Measurements from ENCODE around the gene RAB20. TPM values are rescaled to one million over a fixed set of nuclear protein-coding genes. Genes with fewer than 3 reads are reported as not detected.

RAB20 gene
- total and polyA plus RNA-seq, 9 of the 15 experiments (the other 6 are each of a cell fraction or from before 2014, with no cell fraction given) = 0.62 to 9.2 (median 5.4) TPM

GRCh38 chr13:110485604-110486003, 75.9 kb downstream of the RAB20 start:
- intact Hi-C loops (cut with micrococcal nuclease) (no loop called here), in situ Hi-C loops (cut with MboI) (no loop called here)
- peaks cover 0 to 6% of the 10 kb centered on the region in 2 experiments; a peak in 1 of 5 replicates for H3K27me3 ChIP-seq (ENCODE audit: control insufficient read depth in 2 of 2, insufficient read depth in 2 of 2, low read length in 2 of 2)
- BruUV-seq (replicated peaks) = no TSS peak
- peaks cover 3% of the 10 kb centered on the region for H3K9me1 ChIP-seq (ENCODE audit: control insufficient read depth, insufficient read depth, low read length)
- ATAC-seq (no peak), FAIRE-seq (no peak), DNase-seq (ENCODE audit: extremely low read depth in 1 of 4, low spot score in 3 of 4) (no peak)
- H3K9ac ChIP-seq (ENCODE audit: insufficient read depth in 1 of 2, low read depth in 2 of 2, low read length in 2 of 2) = peak overlapping the region in 1 of 2 experiments; percentile 35; a peak in 1 of 4 replicates
- no peaks in the 10 kb centered on the region for H3K79me2 ChIP-seq (ENCODE audit: control insufficient read depth, insufficient read depth, low read length)
- H3K4me1 ChIP-seq (replicated peaks in 1 of 2; ENCODE audit: control insufficient read depth in 2 of 2, insufficient read depth in 2 of 2, low read length in 2 of 2) = peaks cover 6 to 11% of the 10 kb centered on the region in 2 experiments; a peak in 3 of 5 replicates
- H4K20me1 ChIP-seq (replicated peaks; ENCODE audit: control insufficient read depth, insufficient read depth, low read length) = no peaks in the 10 kb centered on the region
- WGBS (ENCODE audit: insufficient coverage, low coverage, missing lambda C conversion rate) = 35% methylated on average over 5 of the region's 9 CpGs
- no peak for TF ChIP-seq L3MBTL2 (IDR thresholded peaks at IDR 0.05)
- TF ChIP-seq ZNF239 (CRISPR knock-in tag; IDR thresholded peaks at IDR 0.05) = no peak
- TF ChIP-seq TFAM (CRISPR knock-in tag; conservative IDR thresholded peaks at IDR 0.05) = no peak
- no peak overlapping the region for H3K4me3 ChIP-seq
- no peak overlapping the region for H3K4me2 ChIP-seq (ENCODE audit: insufficient read depth, low read length)
- ChIA-PET POLR2A (interaction anchor here (1.3 kb wide), 1 partner anchor 9 kb away, joined by 5 read pairs; no protein-coding TSS in a partner anchor), CTCF (ENCODE audit: low intra/inter-chr PET ratio) (no interaction called here)
- no peak overlapping the region for H2AFZ ChIP-seq (ENCODE audit: low read depth, low read length)
- H3K27ac ChIP-seq (ENCODE audit: extremely low read depth, low read depth, low read length) = no peak overlapping the region
- no peaks in the 10 kb centered on the region for H3K36me3 ChIP-seq (ENCODE audit: control insufficient read depth, insufficient read depth, low read length)
- H3K9me3 ChIP-seq (replicated peaks; ENCODE audit: control insufficient read depth, insufficient read depth, low read depth, low read length) = no peaks in the 10 kb centered on the region

- Histone ChIP-seq H3K9ac (ENCODE audit: insufficient read depth in 1 of 2, low read depth in 2 of 2, low read length in 2 of 2) (no peak overlapping the region), H3K4me3 (no peak overlapping the region), H3K4me2 (ENCODE audit: insufficient read depth, low read length) (no peak overlapping the region), H4K20me1 (replicated peaks; ENCODE audit: control insufficient read depth, insufficient read depth, low read length) (no peaks in the 10 kb centered on the region), H3K9me3 (replicated peaks; ENCODE audit: control insufficient read depth, insufficient read depth, low read depth, low read length) (no peaks in the 10 kb centered on the region), H3K79me2 (ENCODE audit: control insufficient read depth, insufficient read depth, low read length) (no peaks in the 10 kb centered on the region), H3K27me3 (ENCODE audit: control insufficient read depth in 2 of 2, insufficient read depth in 2 of 2, low read length in 2 of 2) (peaks cover 0 to 6% of the 10 kb centered on the region in 2 experiments; a peak in 2 of 5 replicates), H3K27ac (ENCODE audit: extremely low read depth, low read depth, low read length) (no peak overlapping the region), H3K9me1 (ENCODE audit: control insufficient read depth, insufficient read depth, low read length) (peaks cover 3% of the 10 kb centered on the region), H3K4me1 (replicated peaks in 1 of 2; ENCODE audit: control insufficient read depth in 2 of 2, insufficient read depth in 2 of 2, low read length in 2 of 2) (peaks cover 8 to 11% of the 10 kb centered on the region in 2 experiments; a peak in 4 of 5 replicates), H2AFZ (ENCODE audit: low read depth, low read length) (no peak overlapping the region), H3K36me3 (ENCODE audit: control insufficient read depth, insufficient read depth, low read length) (no peaks in the 10 kb centered on the region)
- DNase-seq (ENCODE audit: extremely low read depth in 1 of 4, low spot score in 3 of 4) = no peak
- no peak for FAIRE-seq
- BruUV-seq (replicated peaks) = no TSS peak
- WGBS (ENCODE audit: insufficient coverage, low coverage, missing lambda C conversion rate) = 18% methylated on average over 7 of the region's 18 CpGs
- ChIA-PET CTCF (ENCODE audit: low intra/inter-chr PET ratio) (no interaction called here), POLR2A (interaction anchor here (0.6 to 0.7 kb wide), 2 partner anchors 16 to 80 kb away, joined by 3 read pairs; no protein-coding TSS in a partner anchor)
- intact Hi-C loops (cut with micrococcal nuclease) (no loop called here), in situ Hi-C loops (cut with MboI) (no loop called here)
- no peak for ATAC-seq
- TF ChIP-seq MEIS2 (IDR thresholded peaks at IDR 0.05; ENCODE audit: partially characterized antibody) (no peak), RB1 (IDR thresholded peaks at IDR 0.05; ENCODE audit: low read depth) (no peak), THRAP3 (IDR thresholded peaks at IDR 0.05; ENCODE audit: borderline replicate concordance) (no peak), ZNF239 (CRISPR knock-in tag; IDR thresholded peaks at IDR 0.05) (no peak), ZZZ3 (IDR thresholded peaks at IDR 0.05) (no peak), ZC3H4 (CRISPR knock-in tag; IDR thresholded peaks at IDR 0.05; ENCODE audit: borderline replicate concordance) (no peak), ZNF12 (CRISPR knock-in tag; IDR thresholded peaks at IDR 0.05) (no peak), CREM (IDR thresholded peaks at IDR 0.05; ENCODE audit: low read depth) (no peak), ESRRA (IDR thresholded peaks at IDR 0.05; ENCODE audit: borderline replicate concordance, low read depth) (no peak), EWSR1 (IDR thresholded peaks at IDR 0.05; ENCODE audit: borderline replicate concordance, low read depth, partially characterized antibody) (no peak), HLTF (IDR thresholded peaks at IDR 0.05) (no peak), MITF (IDR thresholded peaks at IDR 0.05) (no peak), LEF1 (IDR thresholded peaks at IDR 0.05) (no peak)
Observed at GRCh38 chr13:110484290-110485048, 77.1 kb downstream of the RAB20 start.
